HEK293T (cell line): ENCODE measurements around the gene RRAGA.

ENCODE experiments used
- ELF4 ChIP-seq: fragments of 450-650 bp; IDR thresholded peaks from 2 replicates; pipeline ENCODE4 v1.6.1; 2017; ENCODE audit warnings: antibody characterized with exemption
- FOXA1 ChIP-seq: fragments of 450-650 bp; IDR thresholded peaks from 2 replicates; pipeline ENCODE4 v1.6.1; 2016; ENCODE audit warnings: mild to moderate bottlenecking
- FOXK2 ChIP-seq: fragments of 450-650 bp; IDR thresholded peaks from 2 replicates; pipeline ENCODE4 v1.6.1; 2016; ENCODE audit warnings: mild to moderate bottlenecking
- TARDBP ChIP-seq: fragments of 450-650 bp; IDR thresholded peaks from 2 replicates; pipeline ENCODE4 v1.6.1; 2016

GRCh38 chr9:19028835-19029451, 20.3 kb upstream of the RRAGA start:
- no peak for TF ChIP-seq TARDBP
- TF ChIP-seq FOXA1 = no peak
- TF ChIP-seq FOXK2 = no peak
- no peak for TF ChIP-seq ELF4
